ENCODE measurements around the gene COL23A1. TPM values are rescaled to one million over a fixed set of nuclear protein-coding genes. Genes with fewer than 3 reads are reported as not detected.

Gene COL23A1
- total and polyA plus RNA-seq, 2 donors (not counting 1 experiment from before 2014, with no cell fraction given), result not detected

DNA sequence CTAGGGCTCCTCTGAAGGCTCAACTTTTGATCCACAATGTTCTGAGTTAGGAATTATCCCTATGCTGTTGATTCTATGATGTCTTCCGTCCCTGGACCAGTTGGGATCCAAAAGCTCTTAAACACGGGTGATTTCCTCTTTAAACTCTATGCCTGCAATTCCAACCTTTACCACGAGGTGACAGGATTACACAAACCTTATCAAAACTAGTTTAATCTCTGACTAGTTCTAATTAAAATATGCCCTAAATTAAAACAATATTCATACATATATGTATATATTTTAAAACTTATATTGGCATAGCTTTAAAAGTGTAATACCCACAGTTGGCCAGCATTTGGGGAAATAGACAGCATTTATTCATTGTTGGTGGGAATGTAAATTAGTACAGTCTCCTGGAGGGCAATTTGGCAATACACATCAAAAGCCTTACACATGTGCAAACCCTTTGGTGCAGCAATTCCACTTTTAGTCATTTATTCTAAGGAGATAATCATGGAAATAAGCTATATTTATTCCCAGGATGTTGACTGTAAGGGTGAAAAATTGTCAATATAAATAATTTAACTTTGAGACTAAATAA, 306.0 kb downstream of the COL23A1 start:
- H2AFZ ChIP-seq (ENCODE audit: low read length), result no peak overlapping the region
- peak in 1 of 2 donors; percentile 37 for DNase-seq (ENCODE audit: low read depth in 2 of 2)
- TF ChIP-seq EZH2 (IDR thresholded peaks at IDR 0.05; ENCODE audit: low read length, missing control alignments), result no peak
- TF ChIP-seq, protein P1, sequence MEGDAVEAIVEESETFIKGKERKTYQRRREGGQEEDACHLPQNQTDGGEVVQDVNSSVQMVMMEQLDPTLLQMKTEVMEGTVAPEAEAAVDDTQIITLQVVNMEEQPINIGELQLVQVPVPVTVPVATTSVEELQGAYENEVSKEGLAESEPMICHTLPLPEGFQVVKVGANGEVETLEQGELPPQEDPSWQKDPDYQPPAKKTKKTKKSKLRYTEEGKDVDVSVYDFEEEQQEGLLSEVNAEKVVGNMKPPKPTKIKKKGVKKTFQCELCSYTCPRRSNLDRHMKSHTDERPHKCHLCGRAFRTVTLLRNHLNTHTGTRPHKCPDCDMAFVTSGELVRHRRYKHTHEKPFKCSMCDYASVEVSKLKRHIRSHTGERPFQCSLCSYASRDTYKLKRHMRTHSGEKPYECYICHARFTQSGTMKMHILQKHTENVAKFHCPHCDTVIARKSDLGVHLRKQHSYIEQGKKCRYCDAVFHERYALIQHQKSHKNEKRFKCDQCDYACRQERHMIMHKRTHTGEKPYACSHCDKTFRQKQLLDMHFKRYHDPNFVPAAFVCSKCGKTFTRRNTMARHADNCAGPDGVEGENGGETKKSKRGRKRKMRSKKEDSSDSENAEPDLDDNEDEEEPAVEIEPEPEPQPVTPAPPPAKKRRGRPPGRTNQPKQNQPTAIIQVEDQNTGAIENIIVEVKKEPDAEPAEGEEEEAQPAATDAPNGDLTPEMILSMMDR (conservative IDR thresholded peaks at IDR 0.05 in 1 of 2, IDR thresholded peaks at IDR 0.05 in 1 of 2; ENCODE audit: low read depth in 1 of 2, low read length in 2 of 2), result peak; percentile 45 to 67
- no peak overlapping the region for H3K4me3 ChIP-seq (replicated peaks in 1 of 4; ENCODE audit: control extremely low read depth in 1 of 4, insufficient read depth in 1 of 4, low read depth in 3 of 4, low read length in 4 of 4)
- H3K4me2 ChIP-seq (ENCODE audit: extremely low read depth, insufficient read depth, low read length), result no peak overlapping the region
- no peak overlapping the region for H3K9ac ChIP-seq (ENCODE audit: insufficient read depth, low read length)
- no peaks in the 10 kb centered on the region for H3K27me3 ChIP-seq (ENCODE audit: control insufficient read depth, insufficient read depth, low read length)
- H3K79me2 ChIP-seq (ENCODE audit: control insufficient read depth, insufficient read depth, low read length), result no peaks in the 10 kb centered on the region
- no peaks in the 10 kb centered on the region for H4K20me1 ChIP-seq (ENCODE audit: control insufficient read depth, extremely low read depth, insufficient read depth, low read length)
- no peaks in the 10 kb centered on the region for H3K4me1 ChIP-seq (ENCODE audit: control insufficient read depth, extremely low read depth, insufficient read depth, low read length)
- H3K36me3 ChIP-seq (ENCODE audit: control insufficient read depth, insufficient read depth, low read length), result no peaks in the 10 kb centered on the region
- H3K9me3 ChIP-seq (ENCODE audit: control insufficient read depth, insufficient read depth, low read depth, low read length), result no peaks in the 10 kb centered on the region
- no peak overlapping the region for H3K27ac ChIP-seq (ENCODE audit: insufficient read depth, low read length)

DNA sequence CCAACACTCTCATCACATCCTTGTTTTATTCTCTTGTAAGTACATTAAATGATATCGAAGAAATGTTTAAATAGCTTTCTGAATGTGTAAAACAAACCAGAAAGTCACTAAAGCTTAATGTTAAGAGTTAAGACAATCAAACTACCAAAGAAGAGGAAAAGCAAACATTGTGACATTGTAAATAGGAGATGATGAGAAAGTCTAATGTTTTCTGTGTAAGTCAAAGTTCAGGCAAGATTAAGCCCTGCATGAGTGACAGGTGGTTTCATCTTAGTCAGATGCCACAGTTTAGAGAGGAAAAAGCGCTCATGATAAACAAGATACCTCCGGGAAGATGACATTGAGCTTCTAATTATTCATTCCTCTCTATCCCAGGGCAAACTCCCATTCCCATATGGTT, 306.7 kb downstream of the COL23A1 start:
- Histone ChIP-seq H3K79me2 (ENCODE audit: control insufficient read depth, insufficient read depth, low read length) (no peaks in the 10 kb centered on the region), H3K4me1 (ENCODE audit: control insufficient read depth, extremely low read depth, insufficient read depth, low read length) (no peaks in the 10 kb centered on the region), H3K9me3 (ENCODE audit: control insufficient read depth, insufficient read depth, low read depth, low read length) (no peaks in the 10 kb centered on the region), H3K4me3 (replicated peaks in 1 of 4; ENCODE audit: control extremely low read depth in 1 of 4, insufficient read depth in 1 of 4, low read depth in 3 of 4, low read length in 4 of 4) (no peak overlapping the region), H4K20me1 (ENCODE audit: control insufficient read depth, extremely low read depth, insufficient read depth, low read length) (no peaks in the 10 kb centered on the region), H3K9ac (ENCODE audit: insufficient read depth, low read length) (no peak overlapping the region), H3K27ac (ENCODE audit: insufficient read depth, low read length) (no peak overlapping the region), H3K4me2 (ENCODE audit: extremely low read depth, insufficient read depth, low read length) (no peak overlapping the region), H3K36me3 (ENCODE audit: control insufficient read depth, insufficient read depth, low read length) (no peaks in the 10 kb centered on the region), H3K27me3 (ENCODE audit: control insufficient read depth, insufficient read depth, low read length) (no peaks in the 10 kb centered on the region), H2AFZ (ENCODE audit: low read length) (no peak overlapping the region)
- DNase-seq (ENCODE audit: low read depth in 2 of 2), result no peak
- TF ChIP-seq, protein P1 (conservative IDR thresholded peaks at IDR 0.05 in 1 of 2, IDR thresholded peaks at IDR 0.05 in 1 of 2; ENCODE audit: low read depth in 1 of 2, low read length in 2 of 2), result no peak
- TF ChIP-seq EZH2 (IDR thresholded peaks at IDR 0.05; ENCODE audit: low read length, missing control alignments), result no peak

DNA sequence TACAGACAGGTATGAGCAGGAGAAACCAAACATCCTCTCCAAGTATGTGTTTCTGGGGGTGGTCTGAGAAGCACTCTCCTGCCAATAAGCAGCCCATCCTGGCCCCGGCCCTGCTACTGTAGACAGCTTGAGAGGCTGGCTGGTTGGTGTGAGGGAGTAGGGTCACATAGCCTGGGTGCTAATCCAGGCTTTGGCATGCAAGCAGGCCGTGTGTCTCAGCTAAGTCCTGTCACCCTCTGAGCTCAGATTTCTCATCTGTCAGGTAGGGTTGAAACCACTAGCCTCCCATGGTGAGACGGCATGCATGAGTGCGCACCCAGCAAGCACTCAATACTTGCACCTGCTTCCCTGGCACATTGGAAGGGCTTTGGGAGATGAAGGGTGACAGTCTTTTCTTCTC, 307.8 kb downstream of the COL23A1 start:
- TF ChIP-seq, protein P1 (conservative IDR thresholded peaks at IDR 0.05 in 1 of 2, IDR thresholded peaks at IDR 0.05 in 1 of 2; ENCODE audit: low read depth in 1 of 2, low read length in 2 of 2), result no peak
- TF ChIP-seq EZH2 (IDR thresholded peaks at IDR 0.05; ENCODE audit: low read length, missing control alignments), result no peak
- Histone ChIP-seq H3K4me1 (ENCODE audit: control insufficient read depth, extremely low read depth, insufficient read depth, low read length) (no peaks in the 10 kb centered on the region), H2AFZ (ENCODE audit: low read length) (no peak overlapping the region), H4K20me1 (ENCODE audit: control insufficient read depth, extremely low read depth, insufficient read depth, low read length) (no peaks in the 10 kb centered on the region), H3K27ac (ENCODE audit: insufficient read depth, low read length) (no peak overlapping the region), H3K9ac (ENCODE audit: insufficient read depth, low read length) (no peak overlapping the region), H3K27me3 (ENCODE audit: control insufficient read depth, insufficient read depth, low read length) (no peaks in the 10 kb centered on the region), H3K36me3 (ENCODE audit: control insufficient read depth, insufficient read depth, low read length) (no peaks in the 10 kb centered on the region), H3K9me3 (ENCODE audit: control insufficient read depth, insufficient read depth, low read depth, low read length) (no peaks in the 10 kb centered on the region), H3K4me3 (replicated peaks in 1 of 4; ENCODE audit: control extremely low read depth in 1 of 4, insufficient read depth in 1 of 4, low read depth in 3 of 4, low read length in 4 of 4) (no peak overlapping the region), H3K4me2 (ENCODE audit: extremely low read depth, insufficient read depth, low read length) (no peak overlapping the region), H3K79me2 (ENCODE audit: control insufficient read depth, insufficient read depth, low read length) (no peaks in the 10 kb centered on the region)
- no peak for DNase-seq (ENCODE audit: low read depth in 2 of 2)

All from fibroblast of lung (primary cell).